ENCODE data around the gene ZNF143.
A peak's percentile ranks its signal among the peaks of the same experiment; 100 is the strongest.
"Not testable (repeated sequence)": the region's sequence is repeated elsewhere in the genome, so short reads cannot be mapped to it uniquely, and the experiment has no call there.

The ZNF143 gene

DNA sequence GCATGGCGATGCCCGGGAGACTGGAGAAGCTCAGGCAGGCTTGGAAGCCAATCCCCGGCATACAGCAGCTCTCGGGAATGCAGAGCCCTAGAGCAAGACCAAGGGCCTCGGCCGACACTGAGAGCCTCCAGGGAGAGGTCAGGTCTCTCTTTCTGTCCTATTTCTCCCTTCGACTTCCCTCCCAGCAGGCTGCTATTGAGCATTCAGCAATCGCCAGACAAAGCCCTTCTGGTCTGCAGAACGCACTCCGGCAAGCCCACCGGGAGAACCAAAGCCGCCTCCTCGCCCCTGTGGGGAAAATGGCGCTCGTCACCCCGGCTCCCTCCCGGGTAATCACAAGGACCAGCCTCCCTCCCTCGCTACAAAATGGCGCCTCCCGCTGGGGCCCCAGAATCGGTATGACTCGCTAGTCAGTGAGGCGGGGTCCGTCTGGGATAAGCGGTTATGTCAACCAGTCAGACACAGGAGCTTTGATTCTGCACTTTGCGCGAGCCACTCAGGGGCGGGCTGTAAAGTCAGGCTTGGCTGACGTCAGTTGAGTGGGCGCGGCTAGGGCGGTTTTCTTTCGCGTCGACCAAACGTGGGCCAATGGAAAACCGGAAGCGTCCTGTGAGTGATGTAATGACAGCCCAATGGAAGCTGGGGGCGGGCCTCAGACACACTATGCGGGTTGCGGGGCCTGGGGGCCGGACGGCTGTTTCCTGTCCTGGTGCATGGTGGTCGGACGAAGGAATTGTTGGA is at the start of gene ZNF143:
TSS of gene ZNF143 (plus strand) at position 691 of the 741 bp plus-strand sequence. CDS start 10,297 bp downstream, outside the sequence.
- Histone ChIP-seq H3K9ac (ENCODE audit: low read depth, low read length) (peak within 1 kb of the TSS; percentile 99), H3K4me3 (ENCODE audit: low read depth, low read length) (peak within 1 kb of the TSS; percentile 98), H3K27ac (ENCODE audit: low read depth, low read length) (peak within 1 kb of the TSS; percentile 100), H3K4me1 (ENCODE audit: control insufficient read depth, insufficient read depth, low read length) (peaks cover 14% of the 10 kb centered on the region; the same call in 1 of the 2 replicates), H3K9me3 (ENCODE audit: control insufficient read depth, insufficient read depth, low read length) (no peaks in the 10 kb centered on the region), H3K27me3 (ENCODE audit: control insufficient read depth, insufficient read depth, low read length) (no peaks in the 10 kb centered on the region), H3K36me3 (ENCODE audit: control insufficient read depth, insufficient read depth, low read length) (no peaks in the 10 kb centered on the region)

DNA sequence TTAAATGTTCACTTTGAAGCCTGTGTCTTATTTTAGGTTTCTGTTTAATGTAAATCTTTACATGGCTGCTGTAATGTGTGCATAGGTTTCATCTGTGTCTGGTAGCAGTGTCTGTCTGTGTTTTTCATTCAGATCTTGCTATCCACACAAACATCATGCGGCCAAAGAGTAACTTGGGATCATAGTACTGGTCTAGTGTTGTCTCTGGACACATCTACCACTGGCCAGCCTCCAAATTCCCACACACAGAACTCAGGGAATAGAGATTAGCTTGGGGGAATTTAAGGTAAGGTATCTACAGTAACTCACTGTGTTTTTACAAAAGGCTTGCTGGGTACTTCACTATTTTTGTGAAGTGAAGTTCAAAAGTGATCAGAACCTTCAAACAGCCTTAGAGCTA is 32.1 kb upstream of the ZNF143 start:
- no peaks in the 10 kb centered on the region for H3K9me3 ChIP-seq (ENCODE audit: control insufficient read depth, insufficient read depth, low read length)
- no peak overlapping the region for H3K27ac ChIP-seq (ENCODE audit: low read depth, low read length)
- no peaks in the 10 kb centered on the region for H3K4me1 ChIP-seq (ENCODE audit: control insufficient read depth, insufficient read depth, low read length)
- H3K4me3 ChIP-seq (ENCODE audit: low read depth, low read length), result no peak overlapping the region
- H3K27me3 ChIP-seq (ENCODE audit: control insufficient read depth, insufficient read depth, low read length), result no peaks in the 10 kb centered on the region
- H3K36me3 ChIP-seq (ENCODE audit: control insufficient read depth, insufficient read depth, low read length), result peaks cover 96% of the 10 kb centered on the region
- H3K9ac ChIP-seq (ENCODE audit: low read depth, low read length), result no peak overlapping the region

DNA sequence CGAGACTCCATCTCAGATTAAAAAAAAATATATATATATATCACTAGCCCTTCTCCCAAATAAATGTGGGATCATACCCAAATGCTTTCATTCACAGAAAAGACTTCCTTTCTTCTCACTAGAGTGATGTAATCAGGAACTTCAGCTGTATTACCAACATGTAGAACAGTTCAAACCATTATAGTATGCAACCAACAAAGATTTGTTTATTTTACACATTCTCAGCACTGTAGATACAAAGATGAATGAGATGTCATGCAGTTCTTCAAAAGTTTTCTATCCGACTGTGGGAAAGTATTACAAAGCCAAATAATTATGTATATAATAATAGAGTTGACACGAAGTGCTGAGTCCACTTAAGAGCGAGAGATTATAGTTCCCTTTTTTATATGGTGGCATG is 22.2 kb upstream of the ZNF143 start:
- H3K27ac ChIP-seq (ENCODE audit: low read depth, low read length), result no peak overlapping the region

DNA sequence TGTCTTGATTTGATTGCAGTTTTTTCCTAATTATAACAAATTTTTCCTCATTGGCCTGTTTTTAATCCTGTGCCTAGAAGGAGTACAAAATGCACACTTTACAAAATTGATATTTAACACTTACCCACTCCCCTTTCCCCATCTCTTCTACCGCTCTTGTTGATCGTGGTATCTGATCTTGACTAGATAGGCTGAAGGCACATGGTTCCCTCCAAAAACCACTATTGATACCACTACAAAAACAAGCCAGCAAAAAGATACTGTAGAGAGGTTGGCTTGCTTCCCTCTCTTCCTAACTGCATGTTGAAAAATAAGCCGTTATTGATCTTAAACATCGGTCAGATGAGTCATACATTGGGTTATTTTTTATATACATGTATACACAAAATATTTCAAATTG is 14.6 kb upstream of the ZNF143 start:
- no peak overlapping the region for H3K27ac ChIP-seq (ENCODE audit: low read depth, low read length)
- H3K9ac ChIP-seq (ENCODE audit: low read depth, low read length), result no peak overlapping the region
- H3K27me3 ChIP-seq (ENCODE audit: control insufficient read depth, insufficient read depth, low read length), result no peaks in the 10 kb centered on the region
- no peak overlapping the region for H3K4me3 ChIP-seq (ENCODE audit: low read depth, low read length)
- H3K4me1 ChIP-seq (ENCODE audit: control insufficient read depth, insufficient read depth, low read length), result no peaks in the 10 kb centered on the region
- peaks cover 72% of the 10 kb centered on the region for H3K36me3 ChIP-seq (ENCODE audit: control insufficient read depth, insufficient read depth, low read length)
- H3K9me3 ChIP-seq (ENCODE audit: control insufficient read depth, insufficient read depth, low read length), result no peaks in the 10 kb centered on the region

More for the DNA sequence above, 22.2 kb upstream of the ZNF143 start:
- Histone ChIP-seq H3K4me1 (ENCODE audit: control insufficient read depth, insufficient read depth, low read length) (no peaks in the 10 kb centered on the region), H3K9ac (ENCODE audit: low read depth, low read length) (no peak overlapping the region), H3K4me3 (ENCODE audit: low read depth, low read length) (no peak overlapping the region), H3K36me3 (ENCODE audit: control insufficient read depth, insufficient read depth, low read length) (peaks cover 99% of the 10 kb centered on the region), H3K27me3 (ENCODE audit: control insufficient read depth, insufficient read depth, low read length) (no peaks in the 10 kb centered on the region), H3K9me3 (ENCODE audit: control insufficient read depth, insufficient read depth, low read length) (no peaks in the 10 kb centered on the region)

DNA sequence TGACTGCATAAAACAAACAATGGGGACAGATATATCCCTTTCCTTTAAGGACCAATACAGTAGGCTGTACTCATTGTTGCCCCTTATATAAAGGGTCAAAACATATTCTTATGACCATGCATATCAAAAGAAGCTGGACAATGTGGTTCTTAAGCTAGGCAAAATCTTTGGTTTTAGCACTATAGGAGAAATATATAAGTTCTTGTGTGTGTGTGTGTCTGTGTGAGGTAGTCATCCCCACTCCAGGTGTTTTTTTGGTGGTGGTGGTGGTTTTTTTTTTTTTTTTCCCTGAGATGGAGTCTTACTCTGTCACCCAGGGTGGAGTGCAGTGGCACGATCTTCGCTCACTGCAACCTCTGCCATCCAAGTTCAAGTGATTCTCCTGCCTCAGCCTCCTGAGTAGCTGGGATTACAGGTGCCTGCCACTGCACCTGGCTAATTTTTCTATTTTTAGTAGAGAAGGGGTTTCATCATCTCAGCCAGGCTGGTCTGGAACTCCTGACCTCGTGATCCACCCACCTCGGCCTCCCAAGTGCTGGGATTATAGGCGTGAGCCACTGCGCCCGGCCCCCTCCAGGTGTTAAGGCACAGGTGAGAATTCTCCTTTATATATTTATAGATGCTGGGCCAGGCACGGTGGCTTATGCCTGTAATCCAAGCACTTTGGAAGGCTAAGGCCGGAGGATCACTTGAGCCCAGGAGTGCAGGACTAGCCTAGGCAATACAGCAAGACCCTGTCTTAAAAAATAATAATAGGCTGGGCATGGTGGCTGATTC is 12.0 kb upstream of the ZNF143 start:
- peaks cover 6% of the 10 kb centered on the region; the same call in 1 of the 2 replicates for H3K9me3 ChIP-seq (ENCODE audit: control insufficient read depth, insufficient read depth, low read length)
- no peak overlapping the region for H3K27ac ChIP-seq (ENCODE audit: low read depth, low read length)
- H3K27me3 ChIP-seq (ENCODE audit: control insufficient read depth, insufficient read depth, low read length), result no peaks in the 10 kb centered on the region
- peaks cover 47% of the 10 kb centered on the region for H3K36me3 ChIP-seq (ENCODE audit: control insufficient read depth, insufficient read depth, low read length)
- no peak overlapping the region for H3K9ac ChIP-seq (ENCODE audit: low read depth, low read length)
- no peaks in the 10 kb centered on the region for H3K4me1 ChIP-seq (ENCODE audit: control insufficient read depth, insufficient read depth, low read length)
- no peak overlapping the region for H3K4me3 ChIP-seq (ENCODE audit: low read depth, low read length)

DNA sequence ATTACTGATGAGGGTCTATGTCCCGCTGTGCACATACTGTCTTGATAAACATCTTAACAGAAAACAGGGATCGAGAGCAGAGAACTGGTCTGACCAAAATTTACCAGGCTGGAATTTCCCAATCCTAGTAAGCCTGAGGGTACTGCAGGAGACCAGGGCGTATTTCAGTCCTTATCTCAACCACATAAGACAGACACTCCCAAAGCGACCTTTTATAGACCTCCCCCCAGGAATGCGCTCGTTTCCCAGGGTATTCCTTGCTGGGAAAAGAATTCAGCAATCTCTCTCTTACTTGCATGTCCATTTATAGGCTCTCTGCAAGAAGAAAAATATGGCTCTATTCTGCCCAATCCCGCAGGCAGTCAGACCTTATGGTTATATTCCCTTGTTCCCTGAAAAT is 8.8 kb upstream of the ZNF143 start:
- peaks cover 15% of the 10 kb centered on the region; the same call in 1 of the 2 replicates for H3K36me3 ChIP-seq (ENCODE audit: control insufficient read depth, insufficient read depth, low read length)
- not testable (repeated sequence) for H3K27ac ChIP-seq (ENCODE audit: low read depth, low read length); H3K9me3 ChIP-seq (ENCODE audit: control insufficient read depth, insufficient read depth, low read length); H3K27me3 ChIP-seq (ENCODE audit: control insufficient read depth, insufficient read depth, low read length); H3K4me3 ChIP-seq (ENCODE audit: low read depth, low read length); H3K4me1 ChIP-seq (ENCODE audit: control insufficient read depth, insufficient read depth, low read length); H3K9ac ChIP-seq (ENCODE audit: low read depth, low read length)

DNA sequence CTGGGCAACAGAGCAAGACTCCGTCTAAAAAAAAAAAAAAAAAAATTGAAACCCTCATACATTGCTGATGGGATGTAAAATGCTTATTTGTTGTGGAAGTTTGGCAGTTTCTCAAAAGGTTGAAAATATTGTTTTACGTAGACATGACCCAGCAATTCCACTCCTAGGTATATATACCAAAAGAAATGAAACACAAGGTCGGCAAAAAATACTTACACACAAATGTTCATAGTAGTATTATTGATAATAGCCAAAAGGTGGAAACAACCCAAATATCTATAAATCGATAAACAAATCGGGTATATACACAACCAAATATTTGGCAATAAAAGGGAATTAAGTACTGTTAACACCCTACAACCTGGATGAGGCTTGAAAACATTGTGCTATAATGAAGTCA is 5.1 kb upstream of the ZNF143 start:
- H3K9ac ChIP-seq (ENCODE audit: low read depth, low read length), result no peak overlapping the region
- H3K4me3 ChIP-seq (ENCODE audit: low read depth, low read length), result no peak overlapping the region
- H3K4me1 ChIP-seq (ENCODE audit: control insufficient read depth, insufficient read depth, low read length), result 0 out of 2 replicates have a peak, but pooled peaks cover 5% of the 10 kb centered on the region
- no peaks in the 10 kb centered on the region for H3K36me3 ChIP-seq (ENCODE audit: control insufficient read depth, insufficient read depth, low read length)
- H3K27ac ChIP-seq (ENCODE audit: low read depth, low read length), result no peak overlapping the region
- no peaks in the 10 kb centered on the region for H3K27me3 ChIP-seq (ENCODE audit: control insufficient read depth, insufficient read depth, low read length)
- peaks cover 6% of the 10 kb centered on the region; the same call in 1 of the 2 replicates for H3K9me3 ChIP-seq (ENCODE audit: control insufficient read depth, insufficient read depth, low read length)

DNA sequence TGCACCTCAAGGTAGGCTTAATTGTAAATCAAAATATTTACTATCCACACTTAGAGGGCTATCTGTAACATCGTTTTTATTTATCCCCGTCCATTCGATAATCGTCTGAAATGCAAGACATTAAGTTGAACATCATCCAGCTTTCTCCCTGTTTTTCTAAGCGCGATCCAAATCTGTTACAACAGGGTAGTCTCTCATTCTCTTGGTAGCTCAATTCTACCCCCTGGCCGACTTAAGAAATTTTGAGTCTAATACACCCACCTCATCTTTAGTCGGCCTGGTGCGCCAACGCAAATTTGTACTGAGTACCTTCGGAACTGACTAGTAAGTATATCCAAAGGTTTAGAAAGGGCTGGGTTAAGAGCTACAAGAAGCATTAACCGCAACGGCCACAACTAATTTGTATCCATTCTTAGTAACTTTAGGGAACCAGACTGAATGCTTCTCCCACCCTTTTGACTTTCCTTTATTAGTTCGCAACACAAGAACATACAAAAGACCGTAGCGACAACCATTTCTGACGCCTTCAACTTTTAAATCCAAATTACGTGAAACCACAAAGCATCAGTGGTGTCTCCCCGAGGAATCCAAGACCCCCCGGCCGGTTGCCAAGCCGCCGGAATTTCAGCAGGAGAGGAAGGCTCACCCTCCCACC is 1.0 kb upstream of the ZNF143 start:
- Histone ChIP-seq H3K27ac (ENCODE audit: low read depth, low read length) (peak overlapping the region; percentile 100), H3K9me3 (ENCODE audit: control insufficient read depth, insufficient read depth, low read length) (no peaks in the 10 kb centered on the region), H3K4me3 (ENCODE audit: low read depth, low read length) (peak overlapping the region; percentile 98), H3K36me3 (ENCODE audit: control insufficient read depth, insufficient read depth, low read length) (no peaks in the 10 kb centered on the region), H3K4me1 (ENCODE audit: control insufficient read depth, insufficient read depth, low read length) (peaks cover 14% of the 10 kb centered on the region; the same call in 1 of the 2 replicates), H3K27me3 (ENCODE audit: control insufficient read depth, insufficient read depth, low read length) (no peaks in the 10 kb centered on the region), H3K9ac (ENCODE audit: low read depth, low read length) (peak overlapping the region; percentile 99)

DNA sequence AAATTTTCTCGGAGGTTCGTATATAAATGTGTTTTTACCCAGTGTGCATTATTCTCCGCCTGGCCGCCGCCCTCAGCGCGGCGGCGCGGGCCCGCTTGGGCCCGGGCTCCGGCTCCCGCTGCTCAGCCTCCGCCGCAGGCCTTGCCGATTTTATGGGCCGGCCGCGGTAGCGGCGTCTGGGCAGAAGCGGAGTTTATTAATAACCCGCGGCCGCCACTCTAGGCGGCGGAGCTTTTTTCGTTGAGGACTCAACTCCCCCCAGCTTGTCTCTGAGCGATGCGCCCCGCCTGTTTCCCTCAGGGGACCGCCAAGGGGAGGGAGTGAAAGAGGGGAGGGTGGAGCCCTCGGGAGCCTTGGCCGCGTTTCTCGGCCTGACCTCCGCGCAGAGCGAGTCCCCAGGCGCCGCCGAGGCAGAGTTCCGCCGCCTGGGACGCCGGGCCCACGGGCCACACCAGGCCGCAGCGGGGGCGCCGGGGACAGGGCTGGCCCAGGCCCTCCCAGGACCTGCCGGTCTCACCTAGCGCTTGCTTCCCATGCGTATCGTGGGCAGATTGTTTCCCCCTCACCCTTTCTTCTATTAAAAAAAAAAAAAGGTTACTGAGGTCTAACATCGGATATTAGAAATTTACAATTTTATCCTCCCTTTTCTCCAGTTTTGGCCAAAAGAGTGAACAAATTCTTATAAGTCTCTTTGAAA is 399 bp downstream of the ZNF143 start:
- Histone ChIP-seq H3K27ac (ENCODE audit: low read depth, low read length) (peak overlapping the region; percentile 100), H3K9me3 (ENCODE audit: control insufficient read depth, insufficient read depth, low read length) (no peaks in the 10 kb centered on the region), H3K27me3 (ENCODE audit: control insufficient read depth, insufficient read depth, low read length) (no peaks in the 10 kb centered on the region), H3K36me3 (ENCODE audit: control insufficient read depth, insufficient read depth, low read length) (no peaks in the 10 kb centered on the region), H3K9ac (ENCODE audit: low read depth, low read length) (peak overlapping the region; percentile 96), H3K4me1 (ENCODE audit: control insufficient read depth, insufficient read depth, low read length) (peaks cover 14% of the 10 kb centered on the region; the same call in 1 of the 2 replicates), H3K4me3 (ENCODE audit: low read depth, low read length) (peak overlapping the region; percentile 76)

DNA sequence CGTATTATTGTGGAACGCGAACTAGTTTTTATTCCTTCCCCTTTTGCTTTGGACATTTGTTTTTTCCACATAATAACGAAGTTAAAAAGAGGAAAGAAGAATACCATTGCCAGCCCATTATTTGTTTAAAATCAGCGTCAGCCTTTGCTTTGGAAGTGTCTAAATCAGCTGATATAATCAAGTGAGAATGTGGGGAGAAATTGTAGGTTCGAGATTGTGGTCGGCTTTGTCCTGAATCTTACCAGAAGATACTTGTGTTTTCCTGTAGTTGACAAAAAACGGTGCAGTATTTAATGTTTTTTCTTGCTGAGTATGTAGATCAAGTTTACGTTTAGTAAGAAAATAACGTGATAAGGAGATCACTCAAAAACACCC is 935 bp downstream of the ZNF143 start:
- Histone ChIP-seq H3K9me3 (ENCODE audit: control insufficient read depth, insufficient read depth, low read length) (no peaks in the 10 kb centered on the region), H3K9ac (ENCODE audit: low read depth, low read length) (peak overlapping the region; percentile 96), H3K4me1 (ENCODE audit: control insufficient read depth, insufficient read depth, low read length) (peaks cover 14% of the 10 kb centered on the region; the same call in 1 of the 2 replicates), H3K4me3 (ENCODE audit: low read depth, low read length) (peak overlapping the region; percentile 76), H3K27me3 (ENCODE audit: control insufficient read depth, insufficient read depth, low read length) (no peaks in the 10 kb centered on the region), H3K36me3 (ENCODE audit: control insufficient read depth, insufficient read depth, low read length) (no peaks in the 10 kb centered on the region), H3K27ac (ENCODE audit: low read depth, low read length) (peak overlapping the region; percentile 100)

Measured in HUES48 (cell line).